ENCODE data around the gene CACNB2.

The CACNB2 gene

GRCh38 chr10:18303851-18304801 lies 163.9 kb downstream of the CACNB2 start:
- DNase-seq, result no peak

GRCh38 chr10:18306031-18306430 lies 165.8 kb downstream of the CACNB2 start:
- no peak for DNase-seq

GRCh38 chr10:18308600-18308999 lies 168.4 kb downstream of the CACNB2 start:
- DNase-seq, result no peak

- no peak for DNase-seq
Measured at GRCh38 chr10:18310761-18311160, 170.5 kb downstream of the CACNB2 start.

- DNase-seq, result peak; percentile 77
Measured at GRCh38 chr10:18312374-18313139, 172.3 kb downstream of the CACNB2 start.

GRCh38 chr10:18313140-18313530 lies 172.9 kb downstream of the CACNB2 start:
- DNase-seq, result no peak

- DNase-seq, result no peak
Measured at GRCh38 chr10:18313626-18314025, 173.4 kb downstream of the CACNB2 start.

GRCh38 chr10:18319628-18320027 lies 179.4 kb downstream of the CACNB2 start:
- DNase-seq, result no peak

GRCh38 chr10:18321371-18321770 lies 181.1 kb downstream of the CACNB2 start:
- DNase-seq, result no peak

- DNase-seq, result no peak
Measured at GRCh38 chr10:18323916-18324315, 183.7 kb downstream of the CACNB2 start.

GRCh38 chr10:18325410-18325809 lies 185.2 kb downstream of the CACNB2 start:
- no peak for DNase-seq

GRCh38 chr10:18325889-18326531 lies 185.8 kb downstream of the CACNB2 start:
- DNase-seq, result no peak

GRCh38 chr10:18328941-18329340 lies 188.7 kb downstream of the CACNB2 start:
- no peak for DNase-seq

- no peak for DNase-seq
Measured at GRCh38 chr10:18332048-18332447, 191.8 kb downstream of the CACNB2 start.

GRCh38 chr10:18332484-18332883 lies 192.3 kb downstream of the CACNB2 start:
- DNase-seq, result no peak

GRCh38 chr10:18333621-18334020 lies 193.4 kb downstream of the CACNB2 start:
- no peak for DNase-seq

- no peak for DNase-seq
Measured at GRCh38 chr10:18334116-18334867, 194.1 kb downstream of the CACNB2 start.

GRCh38 chr10:18340496-18341051 lies 200.3 kb downstream of the CACNB2 start:
- DNase-seq, result no peak

GRCh38 chr10:18341055-18341454 lies 200.8 kb downstream of the CACNB2 start:
- DNase-seq, result no peak

GRCh38 chr10:18343573-18343972 lies 203.3 kb downstream of the CACNB2 start:
- DNase-seq, result no peak

- no peak for DNase-seq
Measured at GRCh38 chr10:18345308-18345707, 205.1 kb downstream of the CACNB2 start.

- DNase-seq, result no peak
Measured at GRCh38 chr10:18350340-18350739, 210.1 kb downstream of the CACNB2 start.
